HepG2 (cell line): ENCODE measurements around the gene SYNPO2L. TPM values are rescaled to one million over a fixed set of nuclear protein-coding genes. Genes with fewer than 3 reads are reported as not detected.

Experiments
- ATF7 ChIP-seq, 2 experiments: fragments of 450-650 bp in 1 of 2; sonication (generic) in 1 of 2; formaldehyde crosslinking in 1 of 2; IDR thresholded peaks; 2 replicates each; pipeline versions ENCODE4 v1.4.0 to v1.6.1; 2016 to 2020; ENCODE audit warnings: antibody characterized with exemption in 1 of 2, mild to moderate bottlenecking in 1 of 2, missing genetic modification reagents in 1 of 2
- CHD2 ChIP-seq: IDR thresholded peaks from 2 replicates; pipeline ENCODE4 v1.6.1; 2011; ENCODE audit warnings: low read depth, low read length, improper control_type of control experiment
- ERF ChIP-seq: IDR thresholded peaks from 2 replicates; pipeline ENCODE4 v1.6.1; 2018; ENCODE audit warnings: missing biosample characterization, missing genetic modification reagents
- ISL2 ChIP-seq: sonication (generic); formaldehyde crosslinking; IDR thresholded peaks from 2 replicates; pipeline ENCODE4 v1.5.0; 2020; ENCODE audit warnings: missing genetic modification reagents
- JDP2 ChIP-seq: sonication (generic); formaldehyde crosslinking; IDR thresholded peaks from 2 replicates; pipeline ENCODE4 v1.8.1; 2022; ENCODE audit warnings: missing genetic modification reagents, borderline replicate concordance
- JUN ChIP-seq: sonication (generic); formaldehyde crosslinking; IDR thresholded peaks from 2 replicates; pipeline ENCODE4 v1.4.0; 2020; ENCODE audit warnings: mild to moderate bottlenecking, missing genetic modification reagents
- KDM1A ChIP-seq: IDR thresholded peaks from 2 replicates; pipeline ENCODE4 v1.6.1; 2016; ENCODE audit warnings: missing compliant biosample characterization
- KDM2A ChIP-seq: sonication (generic); formaldehyde crosslinking; IDR thresholded peaks from 2 replicates; pipeline ENCODE4 v1.4.0; 2020; ENCODE audit warnings: low read depth, missing genetic modification reagents, borderline replicate concordance
- KLF15 ChIP-seq: sonication (generic); formaldehyde crosslinking; IDR thresholded peaks from 2 replicates; pipeline ENCODE4 v1.8.1; 2023; ENCODE audit warnings: borderline replicate concordance, mild to moderate bottlenecking, inconsistent platforms, missing genetic modification reagents, mixed read lengths
- MED8 ChIP-seq: sonication (generic); formaldehyde crosslinking; IDR thresholded peaks from 2 replicates; pipeline ENCODE4 v1.8.1; 2023; ENCODE audit warnings: mild to moderate bottlenecking, missing genetic modification reagents; ENCODE audit not compliant: insufficient replicate concordance
- NRL ChIP-seq: sonication (generic); formaldehyde crosslinking; IDR thresholded peaks from 2 replicates; pipeline ENCODE4 v1.5.0; 2020; ENCODE audit warnings: missing genetic modification reagents, mild to moderate bottlenecking, moderate library complexity, borderline replicate concordance
- PCBP1 ChIP-seq: fragments of 200-400 bp; formaldehyde crosslinking; IDR thresholded peaks from 2 replicates; pipeline ENCODE4 v1.6.1; 2017; ENCODE audit warnings: mild to moderate bottlenecking, low read depth, low read length, borderline replicate concordance
- THAP8 ChIP-seq: sonication (generic); formaldehyde crosslinking; IDR thresholded peaks from 2 replicates; pipeline ENCODE4 v1.5.1; 2020; ENCODE audit warnings: missing genetic modification reagents, mild to moderate bottlenecking, borderline replicate concordance
- ZBTB2 ChIP-seq: sonication (generic); formaldehyde crosslinking; IDR thresholded peaks from 2 replicates; pipeline ENCODE4 v1.8.0; 2022; ENCODE audit warnings: low read depth, missing genetic modification reagents
- ZFP62 ChIP-seq: sonication (generic); formaldehyde crosslinking; IDR thresholded peaks from 2 replicates; pipeline ENCODE4 v1.4.0; 2020; ENCODE audit warnings: missing genetic modification reagents
- ZNF18 ChIP-seq: sonication (generic); formaldehyde crosslinking; IDR thresholded peaks from 2 replicates; pipeline ENCODE4 v1.8.0; 2022; ENCODE audit warnings: mild to moderate bottlenecking, missing genetic modification reagents; ENCODE audit not compliant: insufficient replicate concordance
- ZNF235 ChIP-seq: sonication (generic); formaldehyde crosslinking; IDR thresholded peaks from 2 replicates; pipeline ENCODE4 v1.8.1; 2023; ENCODE audit warnings: mild to moderate bottlenecking, missing genetic modification reagents, borderline replicate concordance
- ZNF276 ChIP-seq: sonication (generic); formaldehyde crosslinking; IDR thresholded peaks from 2 replicates; pipeline ENCODE4 v1.4.0; 2020; ENCODE audit warnings: mild to moderate bottlenecking, low read depth, missing genetic modification reagents
- ZNF44 ChIP-seq: sonication (generic); formaldehyde crosslinking; IDR thresholded peaks from 2 replicates; pipeline ENCODE4 v1.5.1; 2020; ENCODE audit warnings: mild to moderate bottlenecking, missing genetic modification reagents
- ZNF598 ChIP-seq: sonication (generic); formaldehyde crosslinking; IDR thresholded peaks from 2 replicates; pipeline ENCODE4 v1.5.1; 2020; ENCODE audit warnings: mild to moderate bottlenecking, missing genetic modification reagents, borderline replicate concordance
- ZNF75D ChIP-seq: sonication (generic); formaldehyde crosslinking; IDR thresholded peaks from 2 replicates; pipeline ENCODE4 v1.8.1; 2023; ENCODE audit warnings: missing genetic modification reagents, mild to moderate bottlenecking, borderline replicate concordance
- ZZZ3 ChIP-seq: sonication (generic); formaldehyde crosslinking; IDR thresholded peaks from 2 replicates; pipeline ENCODE4 v1.4.0; 2020; ENCODE audit warnings: missing genetic modification reagents, mild to moderate bottlenecking, borderline replicate concordance
- polyA plus RNA-seq, 8 experiments: library from polyadenylated mRNA; depleted of rRNA in 3 of 8; stranded (reverse) in 7 of 8; unstranded in 1 of 8; fragments of >200 nt; fragmentation: Illumina TruSeq in 4 of 8; extraction: Trizol in 4 of 8; gene quantifications; 2 replicates each; pipeline versions ENCODE4 v1.2.1 to v1.2.3, GENCODE V29; 2011 to 2016; ENCODE audit warnings: low read depth in 4 of 8, missing spikeins in 1 of 8, mixed read lengths in 1 of 8; ENCODE audit not compliant: insufficient read depth in 1 of 8
- total RNA-seq, 5 experiments: library from RNA; depleted of rRNA; stranded (reverse); fragments of >200 nt; fragmentation: Illumina TruSeq; extraction: Trizol; gene quantifications; 2 replicates each; pipeline ENCODE4 v1.2.3, GENCODE V29; 2016; ENCODE audit warnings: low read depth in 1 of 5

Gene SYNPO2L
- total and polyA plus RNA-seq, 2 of the 13 experiments (the other 11 are each of a cell fraction or from before 2014, with no cell fraction given) = not detected

GRCh38 chr10:73625884-73626752, 29.7 kb downstream of the SYNPO2L start (continued):
- TF ChIP-seq THAP8 (CRISPR knock-in tag) = no peak
- TF ChIP-seq ATF7 (IDR thresholded peaks at IDR 0.05) = no peak
- no peak for TF ChIP-seq ATF7 (CRISPR knock-in tag; IDR thresholded peaks at IDR 0.05)
- no peak for TF ChIP-seq ZNF276
- TF ChIP-seq ZNF235 (CRISPR knock-in tag) = no peak
- TF ChIP-seq NRL = no peak
- peak; percentile 55; the same call in 1 of the 2 replicates for TF ChIP-seq ZNF44
- peak; percentile 60; the same call in 1 of the 2 replicates for TF ChIP-seq ERF (CRISPR knock-in tag)
- no peak for TF ChIP-seq PCBP1
- TF ChIP-seq ZNF598 (CRISPR knock-in tag) = no peak
- TF ChIP-seq ZFP62 (CRISPR knock-in tag) = no peak
- 0 out of 2 replicates have a peak, but pooled peaks have one; percentile 30 for TF ChIP-seq ZBTB2 (CRISPR knock-in tag)
- TF ChIP-seq ZNF18 = no peak
- TF ChIP-seq JDP2 = no peak
- no peak for TF ChIP-seq MED8
- TF ChIP-seq ZZZ3 (CRISPR knock-in tag) = 0 out of 2 replicates have a peak, but pooled peaks have one; percentile 28
- peak; percentile 66 for TF ChIP-seq KDM2A
- no peak for TF ChIP-seq KLF15
- TF ChIP-seq ZNF75D (CRISPR knock-in tag) = no peak
- 0 out of 2 replicates have a peak, but pooled peaks have one; percentile 57 for TF ChIP-seq JUN (CRISPR knock-in tag)
- peak; percentile 96 for TF ChIP-seq CHD2
- TF ChIP-seq KDM1A (CRISPR knock-in tag) = no peak
- TF ChIP-seq ISL2 (CRISPR knock-in tag) = no peak
